HG02798 (cell line): ENCODE results near the gene AEBP1.

Experiments used
- ATAC-seq: cut with Tn5 transposase; IDR thresholded peaks from one replicate; pipeline ENCODE4 v1.9.1; 2021; ENCODE audit warnings: mild to moderate bottlenecking; ENCODE audit not compliant: unreplicated experiment, poor library complexity

Gene AEBP1

GRCh38 chr7:44101966-44102845 is 1.9 kb upstream of the AEBP1 start:
- no peak for ATAC-seq

DNA sequence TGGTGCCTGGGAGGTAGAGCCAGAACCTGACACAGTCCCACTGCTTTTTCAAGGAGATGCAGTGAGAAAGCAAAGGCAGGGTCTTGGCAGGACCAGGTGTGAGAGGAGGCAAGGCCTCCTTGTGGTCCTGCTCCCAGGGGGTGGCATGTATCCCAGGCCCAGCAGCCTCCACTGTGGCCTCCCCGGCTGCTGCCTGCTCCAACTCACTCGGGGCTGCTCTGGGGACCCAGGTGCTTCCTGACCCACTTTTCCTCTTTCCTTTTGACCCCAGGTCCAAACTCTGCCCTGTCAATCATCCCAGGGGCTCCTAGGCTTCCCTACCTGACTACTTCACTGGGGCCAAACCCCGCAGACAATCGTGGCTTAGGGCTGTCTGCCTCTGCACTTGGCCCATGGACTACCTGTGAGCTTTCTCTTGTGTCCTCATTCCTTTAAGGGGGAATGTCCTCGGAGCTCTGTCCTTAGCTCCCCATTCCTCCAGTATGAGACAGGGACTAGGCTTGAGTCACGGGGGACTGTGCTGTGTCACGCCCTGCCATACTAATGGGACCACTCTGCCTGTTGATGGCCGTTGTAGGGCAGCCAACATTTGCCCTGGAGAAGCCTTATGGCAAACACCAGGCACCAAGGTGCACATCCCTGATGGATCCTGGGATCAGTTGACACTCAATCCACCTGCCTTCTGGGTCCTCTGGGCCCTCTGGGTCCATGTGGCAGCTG is 1.1 kb upstream of the AEBP1 start:
- ATAC-seq = no peak

DNA sequence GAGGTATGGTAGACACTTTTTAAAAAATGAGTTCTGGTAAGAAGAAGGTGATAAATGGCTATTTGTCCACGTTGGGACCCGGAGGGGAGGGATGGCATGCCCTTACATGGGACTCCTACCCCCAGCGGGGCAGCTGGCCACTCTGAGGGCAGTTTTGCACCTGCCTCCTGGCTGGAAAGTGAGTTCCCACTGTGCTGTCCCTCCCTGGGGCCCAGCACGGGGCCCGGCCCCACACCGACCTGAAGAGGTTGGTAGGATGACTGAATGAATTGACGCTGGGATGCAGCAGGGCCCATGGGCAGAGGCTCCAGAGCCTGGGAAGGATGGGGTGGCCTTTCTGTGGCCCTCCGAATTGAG is 601 bp upstream of the AEBP1 start:
- no peak for ATAC-seq

DNA sequence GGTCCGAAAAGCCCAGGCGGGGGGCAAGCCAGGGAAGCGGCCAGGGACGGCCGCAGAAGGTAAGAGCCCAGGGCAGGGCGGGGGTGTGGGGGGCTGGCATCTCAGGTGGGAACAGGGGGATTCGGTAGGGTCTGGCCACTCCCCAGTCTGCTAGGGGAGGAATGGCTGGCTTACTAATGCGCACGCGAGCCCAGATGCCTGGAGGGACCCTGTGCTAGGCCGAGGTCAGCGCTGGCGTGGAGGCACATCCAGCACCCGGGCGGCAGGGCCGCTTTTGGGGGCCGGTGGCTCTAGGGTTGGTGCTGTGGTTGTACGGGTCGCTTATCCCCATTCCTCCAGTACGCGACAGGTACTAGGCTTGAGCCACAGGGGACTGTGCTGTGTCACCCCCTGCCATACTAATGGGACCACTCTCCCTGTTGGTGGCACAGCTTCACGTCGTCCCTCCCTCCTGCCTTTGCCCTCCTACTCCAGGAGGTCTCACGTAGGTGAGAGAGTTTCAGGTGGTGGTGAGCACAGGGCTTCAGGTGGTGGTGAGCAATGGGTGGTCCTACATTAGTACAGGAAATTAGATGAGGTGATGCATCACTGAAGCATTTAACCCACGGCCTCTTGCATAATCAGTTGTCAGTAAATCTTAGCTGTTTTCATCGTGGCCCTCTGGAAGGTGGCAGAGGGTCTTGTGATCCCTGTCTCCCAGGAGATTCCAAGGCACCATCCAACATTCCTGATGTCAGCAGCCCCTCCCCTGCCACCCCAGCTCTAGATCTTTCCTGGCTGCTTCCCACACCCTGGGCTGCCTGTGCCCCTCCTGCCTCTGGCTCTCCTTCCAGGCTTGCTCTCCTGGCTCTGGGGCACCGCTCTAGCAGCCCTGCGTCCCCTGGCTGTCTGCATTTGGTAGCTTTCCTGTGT is 971 bp downstream of the AEBP1 start:
- no peak for ATAC-seq

GRCh38 chr7:44105832-44106231 is 1.7 kb downstream of the AEBP1 start:
- ATAC-seq = no peak

GRCh38 chr7:44106311-44107065 is 2.3 kb downstream of the AEBP1 start:
- no peak for ATAC-seq

GRCh38 chr7:44107116-44107960 is 3.2 kb downstream of the AEBP1 start:
- ATAC-seq = no peak

DNA sequence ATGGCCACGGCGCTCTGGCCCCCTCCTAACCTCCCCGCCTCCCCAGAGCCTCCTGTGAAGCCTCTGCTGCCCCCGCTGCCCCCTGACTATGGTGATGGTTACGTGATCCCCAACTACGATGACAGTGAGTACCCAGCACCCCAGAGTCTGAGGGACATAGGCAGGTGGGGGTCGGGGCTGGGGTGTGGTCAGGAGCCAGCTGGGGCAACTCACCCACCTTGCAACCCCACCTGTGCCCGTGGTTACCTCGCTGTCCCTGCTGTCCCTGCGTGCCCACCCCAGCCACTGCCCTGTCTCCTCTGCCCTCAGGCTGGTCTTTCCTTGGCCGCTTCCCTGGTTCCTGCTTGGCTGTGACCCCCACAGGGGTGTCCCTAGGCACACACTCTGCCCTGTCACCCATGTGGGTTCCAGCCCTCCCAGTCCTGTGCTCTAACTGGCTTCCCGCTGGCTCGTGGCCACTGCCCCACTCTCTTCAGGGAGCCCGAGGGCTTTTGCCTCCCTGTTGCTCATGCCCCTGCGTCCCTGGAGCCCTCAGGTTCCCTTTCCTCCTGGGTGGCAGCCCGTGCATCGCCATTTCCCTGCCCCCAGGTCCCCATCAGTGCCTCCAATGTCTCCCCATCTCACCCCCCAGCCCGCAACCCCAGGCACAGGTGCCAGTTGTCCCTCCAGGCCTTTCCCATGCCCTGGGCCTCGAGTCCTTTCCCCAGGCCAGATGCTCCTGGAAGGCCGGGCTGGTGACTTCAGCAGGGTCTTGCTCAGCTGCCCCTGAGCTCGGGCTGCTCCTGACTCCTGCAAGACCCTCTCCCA is 4.0 kb downstream of the AEBP1 start:
- ATAC-seq = no peak

- ATAC-seq = no peak
Measured at GRCh38 chr7:44108768-44109750, 4.9 kb downstream of the AEBP1 start.

DNA sequence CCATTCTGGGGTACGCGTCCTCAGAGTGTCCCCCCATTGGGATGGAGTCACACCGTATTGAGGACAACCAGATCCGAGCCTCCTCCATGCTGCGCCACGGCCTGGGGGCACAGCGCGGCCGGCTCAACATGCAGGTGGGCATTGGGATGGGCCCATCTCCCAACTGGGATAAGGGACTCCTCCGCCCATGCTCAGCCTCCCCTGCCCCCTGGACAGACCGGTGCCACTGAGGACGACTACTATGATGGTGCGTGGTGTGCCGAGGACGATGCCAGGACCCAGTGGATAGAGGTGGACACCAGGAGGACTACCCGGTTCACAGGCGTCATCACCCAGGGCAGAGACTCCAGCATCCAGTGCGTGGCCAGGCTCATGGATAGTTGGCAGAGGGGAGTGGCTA is 5.8 kb downstream of the AEBP1 start:
- no peak for ATAC-seq

DNA sequence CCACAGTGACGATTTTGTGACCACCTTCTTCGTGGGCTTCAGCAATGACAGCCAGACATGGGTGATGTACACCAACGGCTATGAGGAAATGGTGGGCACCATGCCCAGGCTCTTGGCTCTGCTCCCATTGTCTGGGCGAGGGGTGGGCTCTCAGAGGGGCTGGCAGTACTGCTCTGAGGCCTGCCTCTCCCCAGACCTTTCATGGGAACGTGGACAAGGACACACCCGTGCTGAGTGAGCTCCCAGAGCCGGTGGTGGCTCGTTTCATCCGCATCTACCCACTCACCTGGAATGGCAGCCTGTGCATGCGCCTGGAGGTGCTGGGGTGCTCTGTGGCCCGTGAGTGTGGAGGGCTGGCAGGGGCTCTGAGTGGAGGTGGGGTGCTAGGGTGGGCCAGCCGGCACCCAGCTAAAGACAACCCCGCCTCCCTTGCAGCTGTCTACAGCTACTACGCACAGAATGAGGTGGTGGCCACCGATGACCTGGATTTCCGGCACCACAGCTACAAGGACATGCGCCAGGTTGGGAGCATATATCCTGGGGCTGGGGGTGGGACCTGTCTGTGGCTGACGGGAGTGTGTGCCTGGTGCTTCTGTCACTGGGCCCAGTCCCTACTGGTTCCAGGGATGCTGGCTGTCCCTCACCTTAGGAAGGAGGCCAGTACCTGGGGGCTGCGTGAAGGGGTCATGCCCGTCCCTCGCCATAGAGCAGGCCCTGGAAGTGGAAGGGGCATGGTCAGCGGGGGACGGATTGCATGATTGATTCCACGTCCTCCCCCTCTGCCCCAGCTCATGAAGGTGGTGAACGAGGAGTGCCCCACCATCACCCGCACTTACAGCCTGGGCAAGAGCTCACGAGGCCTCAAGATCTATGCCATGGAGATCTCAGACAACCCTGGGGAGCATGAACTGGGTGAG is 6.8 kb downstream of the AEBP1 start:
- no peak for ATAC-seq

DNA sequence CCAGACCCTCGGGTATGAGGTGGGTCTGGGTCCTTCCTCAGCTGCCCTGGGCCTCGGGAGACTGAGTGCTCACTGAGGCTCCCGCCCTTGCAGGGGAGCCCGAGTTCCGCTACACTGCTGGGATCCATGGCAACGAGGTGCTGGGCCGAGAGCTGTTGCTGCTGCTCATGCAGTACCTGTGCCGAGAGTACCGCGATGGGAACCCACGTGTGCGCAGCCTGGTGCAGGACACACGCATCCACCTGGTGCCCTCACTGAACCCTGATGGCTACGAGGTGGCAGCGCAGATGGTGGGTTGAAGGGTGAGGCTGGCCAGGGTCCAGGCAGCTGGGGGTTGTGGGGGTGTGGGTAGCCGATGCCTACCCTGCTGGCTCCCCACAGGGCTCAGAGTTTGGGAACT is 7.6 kb downstream of the AEBP1 start:
- ATAC-seq = no peak

GRCh38 chr7:44112231-44112996 is 8.3 kb downstream of the AEBP1 start:
- no peak for ATAC-seq

DNA sequence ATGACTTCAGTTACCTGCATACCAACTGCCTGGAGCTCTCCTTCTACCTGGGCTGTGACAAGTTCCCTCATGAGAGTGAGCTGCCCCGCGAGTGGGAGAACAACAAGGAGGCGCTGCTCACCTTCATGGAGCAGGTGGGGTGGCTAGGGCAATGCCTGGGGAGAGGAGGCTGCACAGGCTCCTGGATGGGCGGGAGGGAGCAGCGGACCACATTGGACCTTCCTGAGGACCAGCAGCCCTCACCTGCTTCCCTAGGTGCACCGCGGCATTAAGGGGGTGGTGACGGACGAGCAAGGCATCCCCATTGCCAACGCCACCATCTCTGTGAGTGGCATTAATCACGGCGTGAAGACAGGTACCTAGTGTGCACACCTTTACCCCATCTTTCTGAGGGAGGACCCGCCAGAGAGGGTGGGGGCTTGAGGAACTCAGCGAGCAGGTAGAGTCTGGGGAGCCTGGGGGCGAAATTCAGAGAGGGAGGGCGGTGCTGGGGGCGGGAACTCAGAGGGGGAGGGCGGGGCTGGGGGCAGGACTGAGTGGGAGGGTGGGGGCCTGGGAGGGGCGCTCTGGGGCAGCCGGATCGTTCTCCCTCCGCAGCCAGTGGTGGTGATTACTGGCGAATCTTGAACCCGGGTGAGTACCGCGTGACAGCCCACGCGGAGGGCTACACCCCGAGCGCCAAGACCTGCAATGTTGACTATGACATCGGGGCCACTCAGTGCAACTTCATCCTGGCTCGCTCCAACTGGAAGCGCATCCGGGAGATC is 9.0 kb downstream of the AEBP1 start:
- no peak for ATAC-seq
